OCI-LY1 (cell line): Measurements from ENCODE around the gene ZSWIM4.

Experiments
- H2AFZ ChIP-seq: fragments of 200-600 bp; sonication (generic), shearing (Covaris generic); 2 replicates; pipeline ENCODE4 v1.6.0; 2014; ENCODE audit warnings: antibody characterized with exemption, mild to moderate bottlenecking, low read length
- H3F3A ChIP-seq: fragments of 200-600 bp; sonication (generic), shearing (Covaris generic); 2 replicates; pipeline ENCODE4 v1.6.0; 2014; ENCODE audit warnings: mild to moderate bottlenecking, antibody characterized with exemption, low read length, moderate library complexity; ENCODE audit not compliant: insufficient read depth
- H3K27ac ChIP-seq: fragments of 200-600 bp; sonication (generic); 2 replicates; pipeline ENCODE4 v1.5.1; 2014; ENCODE audit warnings: low read length, mixed run types, mild to moderate bottlenecking, low read depth; ENCODE audit not compliant: poor library complexity, severe bottlenecking
- H3K27me3 ChIP-seq: fragments of 200-600 bp; sonication (generic); 2 replicates; pipeline ENCODE4 v1.6.0; 2014; ENCODE audit warnings: antibody characterized with exemption, mild to moderate bottlenecking, low read length, moderate library complexity; ENCODE audit not compliant: insufficient read depth
- H3K36me3 ChIP-seq: fragments of 200-600 bp; sonication (generic); 2 replicates; pipeline ENCODE4 v1.6.1; 2014; ENCODE audit warnings: mild to moderate bottlenecking, antibody characterized with exemption, low read length, moderate library complexity, mixed read lengths; ENCODE audit not compliant: insufficient read depth
- H3K4me1 ChIP-seq: fragments of 200-600 bp; sonication (generic); 2 replicates; pipeline ENCODE4 v1.5.1; 2014; ENCODE audit warnings: mild to moderate bottlenecking, low read length, moderate library complexity; ENCODE audit not compliant: insufficient read depth, severe bottlenecking
- H3K4me2 ChIP-seq: fragments of 200-600 bp; sonication (generic), shearing (Covaris generic); 2 replicates; pipeline ENCODE4 v1.6.1; 2014; ENCODE audit warnings: low read length
- H3K4me3 ChIP-seq: fragments of 200-600 bp; sonication (generic); 2 replicates; pipeline ENCODE4 v1.5.1; 2014; ENCODE audit warnings: low read length, low read depth, mild to moderate bottlenecking, mixed read lengths; ENCODE audit not compliant: poor library complexity, severe bottlenecking
- H3K79me2 ChIP-seq: fragments of 200-600 bp; shearing (Covaris generic); 2 replicates; pipeline ENCODE4 v1.6.1; 2016; ENCODE audit warnings: mixed run types, low read length, mixed read lengths; ENCODE audit not compliant: insufficient read depth
- H3K9ac ChIP-seq: fragments of 200-600 bp; sonication (generic), shearing (Covaris generic); 2 replicates; pipeline ENCODE4 v1.6.1; 2014; ENCODE audit warnings: mild to moderate bottlenecking, low read length, mixed read lengths
- H3K9me2 ChIP-seq: fragments of 200-600 bp; sonication (generic), shearing (Covaris generic); 2 replicates; pipeline ENCODE4 v1.6.1; 2014; ENCODE audit warnings: low read depth, mild to moderate bottlenecking, low read length, mixed read lengths
- H3K9me3 ChIP-seq: fragments of 200-600 bp; shearing (Covaris generic); 2 replicates; pipeline ENCODE4 v1.6.1; 2014; ENCODE audit warnings: low read length, mixed read lengths
- H4K20me1 ChIP-seq: fragments of 200-600 bp; sonication (generic), shearing (Covaris generic); 2 replicates; pipeline ENCODE4 v1.6.0; 2016; ENCODE audit warnings: mild to moderate bottlenecking, low read length; ENCODE audit not compliant: insufficient read depth
- EZH2 ChIP-seq: fragments of 200-600 bp; sonication (generic), shearing (Covaris generic); IDR thresholded peaks from 2 replicates; pipeline ENCODE4 v1.8.0; 2017; ENCODE audit warnings: borderline replicate concordance, mixed run types, mild to moderate bottlenecking, antibody characterized with exemption, low read length, moderate library complexity, mixed read lengths
- TF ChIP-seq, protein P1 (sequence below): fragments of 200-600 bp; sonication (generic), shearing (Covaris generic); IDR thresholded peaks from 2 replicates; pipeline ENCODE4 v1.5.1; 2017; ENCODE audit warnings: mild to moderate bottlenecking, antibody characterized with exemption, low read length, moderate library complexity, mixed read lengths

The ZSWIM4 gene

DNA sequence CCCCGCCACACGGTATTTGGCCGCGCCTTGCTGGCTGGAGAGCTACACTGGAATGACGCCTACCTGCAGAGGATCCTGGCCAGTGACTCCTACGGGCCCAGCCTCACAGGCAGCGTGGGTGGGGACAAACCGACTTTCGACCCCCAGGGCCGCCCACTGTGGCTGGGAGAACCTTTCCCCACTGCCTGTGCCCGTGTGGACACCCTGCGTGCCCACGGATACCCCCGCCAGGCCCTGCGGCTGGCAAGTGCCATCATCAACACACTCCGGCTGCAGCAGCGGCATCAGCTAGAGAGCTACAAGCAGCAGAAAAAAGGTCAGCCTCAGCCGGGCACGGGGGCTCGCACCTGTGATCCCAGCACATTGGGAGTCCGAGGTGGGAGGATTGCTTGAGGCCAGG is 19.3 kb downstream of the ZSWIM4 start:
- Histone ChIP-seq H3K9me2 (no peaks in the 10 kb centered on the region), H4K20me1 (no peaks in the 10 kb centered on the region), H3F3A (no peaks in the 10 kb centered on the region), H3K27ac (no peak overlapping the region), H3K79me2 (no peaks in the 10 kb centered on the region), H3K4me1 (no peaks in the 10 kb centered on the region), H3K4me3 (no peak overlapping the region), H3K27me3 (no peaks in the 10 kb centered on the region; the same call in 1 of the 2 replicates), H3K4me2 (no peak overlapping the region), H3K9me3 (no peaks in the 10 kb centered on the region), H3K36me3 (no peaks in the 10 kb centered on the region), H3K9ac (no peak overlapping the region), H2AFZ (no peak overlapping the region)
- TF ChIP-seq, protein P1, sequence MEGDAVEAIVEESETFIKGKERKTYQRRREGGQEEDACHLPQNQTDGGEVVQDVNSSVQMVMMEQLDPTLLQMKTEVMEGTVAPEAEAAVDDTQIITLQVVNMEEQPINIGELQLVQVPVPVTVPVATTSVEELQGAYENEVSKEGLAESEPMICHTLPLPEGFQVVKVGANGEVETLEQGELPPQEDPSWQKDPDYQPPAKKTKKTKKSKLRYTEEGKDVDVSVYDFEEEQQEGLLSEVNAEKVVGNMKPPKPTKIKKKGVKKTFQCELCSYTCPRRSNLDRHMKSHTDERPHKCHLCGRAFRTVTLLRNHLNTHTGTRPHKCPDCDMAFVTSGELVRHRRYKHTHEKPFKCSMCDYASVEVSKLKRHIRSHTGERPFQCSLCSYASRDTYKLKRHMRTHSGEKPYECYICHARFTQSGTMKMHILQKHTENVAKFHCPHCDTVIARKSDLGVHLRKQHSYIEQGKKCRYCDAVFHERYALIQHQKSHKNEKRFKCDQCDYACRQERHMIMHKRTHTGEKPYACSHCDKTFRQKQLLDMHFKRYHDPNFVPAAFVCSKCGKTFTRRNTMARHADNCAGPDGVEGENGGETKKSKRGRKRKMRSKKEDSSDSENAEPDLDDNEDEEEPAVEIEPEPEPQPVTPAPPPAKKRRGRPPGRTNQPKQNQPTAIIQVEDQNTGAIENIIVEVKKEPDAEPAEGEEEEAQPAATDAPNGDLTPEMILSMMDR: no peak
- TF ChIP-seq EZH2: no peak

DNA sequence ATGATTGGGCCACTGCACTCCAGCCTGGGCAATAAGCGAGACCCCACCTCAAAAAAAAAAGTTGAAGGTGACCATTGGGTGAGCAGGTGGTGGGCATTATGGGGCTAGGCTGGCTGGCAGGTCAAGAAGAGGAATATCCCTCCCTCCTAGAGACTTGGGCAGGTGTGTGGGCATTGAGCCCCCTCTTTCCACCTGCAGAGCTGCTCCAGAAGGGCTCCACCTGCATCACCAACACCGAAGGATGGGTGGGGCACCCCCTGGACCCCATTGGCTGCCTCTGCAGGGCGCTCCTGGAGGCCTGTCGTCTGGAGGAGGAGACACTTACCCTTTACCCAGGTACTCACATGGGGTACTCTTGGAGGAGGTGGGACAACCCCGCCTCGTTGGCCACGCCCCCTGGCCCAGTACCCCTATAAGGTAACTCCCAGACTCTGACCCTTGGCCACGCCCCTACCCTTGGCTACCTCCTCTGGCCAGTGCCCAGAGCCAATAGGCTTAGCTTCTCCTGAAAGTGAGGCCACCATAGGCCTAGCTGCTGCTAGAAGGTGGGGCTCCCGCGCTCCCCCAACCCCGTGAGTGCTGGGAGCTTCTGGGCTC is 21.9 kb downstream of the ZSWIM4 start:
- Histone ChIP-seq H3K4me2 (no peak overlapping the region), H2AFZ (no peak overlapping the region), H3K9ac (no peak overlapping the region), H3F3A (no peaks in the 10 kb centered on the region), H4K20me1 (no peaks in the 10 kb centered on the region), H3K4me3 (no peak overlapping the region), H3K79me2 (no peaks in the 10 kb centered on the region), H3K27ac (no peak overlapping the region), H3K4me1 (peaks cover 2% of the 10 kb centered on the region), H3K9me2 (no peaks in the 10 kb centered on the region), H3K9me3 (no peaks in the 10 kb centered on the region), H3K36me3 (no peaks in the 10 kb centered on the region), H3K27me3 (no peaks in the 10 kb centered on the region; the same call in 1 of the 2 replicates)
- no peak for TF ChIP-seq EZH2

DNA sequence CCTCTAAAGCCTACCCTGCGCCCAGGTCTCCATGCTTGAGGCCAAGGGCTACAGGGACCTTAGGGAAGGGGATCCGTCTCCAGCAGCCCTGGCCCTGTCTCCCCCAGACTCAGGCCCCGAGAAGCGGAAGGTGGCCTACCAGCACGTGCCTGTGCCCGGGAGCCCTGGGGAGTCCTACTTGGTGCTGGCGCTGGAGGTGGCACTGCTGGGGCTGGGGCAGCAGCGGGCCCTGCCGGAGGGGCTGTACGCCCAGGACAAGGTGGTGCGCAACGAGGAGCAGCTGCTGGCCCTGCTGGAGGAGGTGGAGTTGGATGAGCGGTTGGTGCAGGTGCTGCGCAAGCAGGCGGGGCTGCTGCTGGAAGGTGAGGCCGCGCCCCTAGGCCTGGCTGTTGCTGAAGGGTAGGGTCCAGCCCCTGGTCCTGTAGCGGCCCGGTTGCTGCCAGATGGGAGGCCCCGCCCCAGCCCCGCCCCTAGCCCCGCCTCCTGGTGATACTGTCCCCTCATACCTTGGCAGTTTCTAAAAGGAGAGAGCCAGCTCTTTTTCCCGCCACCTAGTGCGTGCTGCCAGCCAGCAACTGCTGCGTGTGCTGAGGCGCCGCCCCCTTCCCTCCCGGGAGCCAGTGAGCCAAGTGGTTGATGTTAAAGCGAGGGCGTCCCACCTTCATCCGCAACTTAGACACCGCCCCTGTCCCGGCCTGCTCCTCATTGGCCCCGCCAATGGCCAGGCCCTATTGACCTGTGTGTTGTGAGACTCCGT is 22.6 kb downstream of the ZSWIM4 start:
- H2AFZ ChIP-seq: no peak overlapping the region
- H3K27ac ChIP-seq: no peak overlapping the region
- H3K27me3 ChIP-seq: no peaks in the 10 kb centered on the region; the same call in 1 of the 2 replicates
- H3K9me3 ChIP-seq: no peaks in the 10 kb centered on the region
- TF ChIP-seq, protein P1: no peak
- no peak overlapping the region for H3K4me2 ChIP-seq
- no peaks in the 10 kb centered on the region for H3K36me3 ChIP-seq
- peaks cover 9% of the 10 kb centered on the region for H3K4me1 ChIP-seq
- no peak overlapping the region for H3K4me3 ChIP-seq
- H3K9me2 ChIP-seq: no peaks in the 10 kb centered on the region
- H4K20me1 ChIP-seq: no peaks in the 10 kb centered on the region
- no peaks in the 10 kb centered on the region for H3K79me2 ChIP-seq
- no peak overlapping the region for H3K9ac ChIP-seq
- H3F3A ChIP-seq: no peaks in the 10 kb centered on the region

DNA sequence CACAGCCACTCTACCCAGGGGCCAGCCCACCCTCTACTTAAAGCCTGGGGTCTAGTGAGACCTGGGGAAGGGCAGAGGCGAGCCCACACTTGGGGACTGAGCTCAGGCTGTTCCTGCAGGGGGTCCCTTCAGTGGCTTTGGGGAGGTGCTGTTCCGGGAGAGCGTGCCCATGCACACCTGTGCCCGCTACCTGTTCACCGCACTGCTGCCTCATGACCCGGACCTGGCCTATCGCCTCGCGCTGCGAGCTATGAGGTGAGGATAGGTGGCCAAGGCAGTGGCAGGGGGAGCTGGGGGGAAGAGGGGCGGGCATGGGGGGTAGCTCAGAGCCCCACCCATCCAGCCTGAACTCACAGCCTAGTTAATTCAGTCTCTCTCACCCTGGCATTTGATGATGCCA is 24.0 kb downstream of the ZSWIM4 start:
- H3K4me2 ChIP-seq: no peak overlapping the region
- H4K20me1 ChIP-seq: no peaks in the 10 kb centered on the region
- no peaks in the 10 kb centered on the region for H3K36me3 ChIP-seq
- no peak overlapping the region for H2AFZ ChIP-seq
- peaks cover 9% of the 10 kb centered on the region for H3K4me1 ChIP-seq
- no peak overlapping the region for H3K9ac ChIP-seq
- H3K9me2 ChIP-seq: no peaks in the 10 kb centered on the region
- no peaks in the 10 kb centered on the region for H3F3A ChIP-seq
- H3K79me2 ChIP-seq: no peaks in the 10 kb centered on the region
- H3K27me3 ChIP-seq: peaks cover 6% of the 10 kb centered on the region; the same call in 1 of the 2 replicates
- no peaks in the 10 kb centered on the region for H3K9me3 ChIP-seq
- no peak for TF ChIP-seq EZH2
- TF ChIP-seq, protein P1: no peak
- no peak overlapping the region for H3K27ac ChIP-seq
- no peak overlapping the region for H3K4me3 ChIP-seq
